GM18519 (cell line): ENCODE results near the gene BRCC3.
"Not testable (repeated sequence)": the region's sequence is repeated elsewhere in the genome, so short reads cannot be mapped to it uniquely, and the experiment has no call there.

Experiments used
- ATAC-seq: cut with Tn5 transposase; IDR thresholded peaks from one replicate; pipeline ENCODE4 v1.9.1; 2021; ENCODE audit warnings: mild to moderate bottlenecking, moderate library complexity; ENCODE audit not compliant: unreplicated experiment, low FRiP score

Gene BRCC3

GRCh38 chrX:155143959-155144548 is 72.7 kb downstream of the BRCC3 start:
- no peak for ATAC-seq

- ATAC-seq, result no peak
Observed at GRCh38 chrX:155144926-155145325, 73.6 kb downstream of the BRCC3 start.

GRCh38 chrX:155147612-155148011 is 76.3 kb downstream of the BRCC3 start:
- not testable (repeated sequence) for ATAC-seq

GRCh38 chrX:155148166-155148565 is 76.9 kb downstream of the BRCC3 start:
- not testable (repeated sequence) for ATAC-seq

- no peak for ATAC-seq
Observed at GRCh38 chrX:155148724-155149537, 77.6 kb downstream of the BRCC3 start.

GRCh38 chrX:155169881-155170280 is 98.6 kb downstream of the BRCC3 start:
- ATAC-seq, result no peak
